Heart left ventricle (tissue), 13 donors: ENCODE measurements around the gene GALNT9.

Experiments
- POLR2A ChIP-seq, 2 donors: fragments of 450-650 bp; IDR thresholded peaks; one replicate each; pipeline ENCODE4 v1.6.1; 2017; ENCODE audit warnings: antibody characterized with exemption in 2 of 2, mild to moderate bottlenecking in 2 of 2, moderate library complexity in 2 of 2
- TF ChIP-seq, protein P1 (sequence below), 12 donors: fragments of 200-600 bp; sonication (generic) in 4 of 12; IDR thresholded peaks; one replicate each; pipeline versions ENCODE4 v1.5.0 to v1.8.0; 2018 to 2022; ENCODE audit warnings: antibody characterized with exemption in 12 of 12, mild to moderate bottlenecking in 5 of 12
- donor health status: ischemic (EF 13 %, LVEDD 7.1; RV severe dilation, severe dysfunction).
- donor health status: DM: no; HTN: yes; CAD: no.
- donor health status: DM: no; HTN: no; CAD: no.
- donor health status: ischemic (EF 25% LVEDD 6.9; RV normal size, moderate dysfunction).
- donor health status: ischemic (EF 25% LVEDD 5.7; RV mildly dilated, moderate dysfunction).
- donor health status: ischemic (EF 35%, LVEDD 5.7; RV mildly dilated, moderate dysfunction).
- donor health status: nonischemic (EF 11% LVEDD 7.7; RV severe dilation, severe dysfunction).
- donor health status: DM: yes; HTN: yes; CAD: no.
- donor health status: PGD.
- donor health status: ischemic (EF 29% LVEDD 5.4; RV normal size, mild dysfunction).
- donor health status: nonischemic (EF 23%, LVEDD 6.1; RV moderate dilation, normal function).

DNA sequence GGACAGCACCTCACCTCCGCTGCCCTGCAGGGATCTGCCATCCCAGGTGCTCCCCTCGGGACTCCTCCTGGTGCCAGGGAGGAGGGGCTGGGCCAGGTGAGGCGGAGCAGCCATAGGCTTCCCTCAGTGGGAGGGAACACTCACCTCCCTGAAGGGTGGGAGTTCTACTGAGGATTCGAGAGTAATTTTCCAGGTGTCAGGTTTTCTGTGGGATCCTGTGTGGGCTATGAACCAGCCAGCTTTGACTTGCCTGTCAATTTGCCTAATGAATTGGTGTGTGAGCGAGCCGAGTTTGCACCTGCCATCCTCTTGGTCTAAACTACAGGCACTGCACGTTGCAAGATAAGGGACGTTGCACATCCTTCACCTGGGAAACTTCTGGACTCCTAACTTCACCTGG is 134.8 kb downstream of the GALNT9 start:
- TF ChIP-seq, protein P1, sequence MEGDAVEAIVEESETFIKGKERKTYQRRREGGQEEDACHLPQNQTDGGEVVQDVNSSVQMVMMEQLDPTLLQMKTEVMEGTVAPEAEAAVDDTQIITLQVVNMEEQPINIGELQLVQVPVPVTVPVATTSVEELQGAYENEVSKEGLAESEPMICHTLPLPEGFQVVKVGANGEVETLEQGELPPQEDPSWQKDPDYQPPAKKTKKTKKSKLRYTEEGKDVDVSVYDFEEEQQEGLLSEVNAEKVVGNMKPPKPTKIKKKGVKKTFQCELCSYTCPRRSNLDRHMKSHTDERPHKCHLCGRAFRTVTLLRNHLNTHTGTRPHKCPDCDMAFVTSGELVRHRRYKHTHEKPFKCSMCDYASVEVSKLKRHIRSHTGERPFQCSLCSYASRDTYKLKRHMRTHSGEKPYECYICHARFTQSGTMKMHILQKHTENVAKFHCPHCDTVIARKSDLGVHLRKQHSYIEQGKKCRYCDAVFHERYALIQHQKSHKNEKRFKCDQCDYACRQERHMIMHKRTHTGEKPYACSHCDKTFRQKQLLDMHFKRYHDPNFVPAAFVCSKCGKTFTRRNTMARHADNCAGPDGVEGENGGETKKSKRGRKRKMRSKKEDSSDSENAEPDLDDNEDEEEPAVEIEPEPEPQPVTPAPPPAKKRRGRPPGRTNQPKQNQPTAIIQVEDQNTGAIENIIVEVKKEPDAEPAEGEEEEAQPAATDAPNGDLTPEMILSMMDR (IDR thresholded peaks at IDR 0.05) = no peak
- TF ChIP-seq POLR2A (IDR thresholded peaks at IDR 0.05) = no peak
